ENCODE data around the gene ST7.

- no peak for TF ChIP-seq KLF15 (CRISPR knock-in tag; IDR thresholded peaks at IDR 0.05; ENCODE audit: borderline replicate concordance)
- TF ChIP-seq ZNF768 (CRISPR knock-in tag; IDR thresholded peaks at IDR 0.05) = no peak
- no peak for TF ChIP-seq MAX (IDR thresholded peaks at IDR 0.05)
- no peak for TF ChIP-seq CTCF (CRISPR knock-in tag; IDR thresholded peaks at IDR 0.05)
- no peak for TF ChIP-seq BRF2 (CRISPR knock-in tag; IDR thresholded peaks at IDR 0.05)
- no peak for TF ChIP-seq ARHGAP35 (CRISPR knock-in tag; IDR thresholded peaks at IDR 0.05; ENCODE audit: borderline replicate concordance)
Measured at GRCh38 chr7:117048882-117049281, 95.6 kb downstream of the ST7 start.
